Measurements from ENCODE around the gene NOS3. TPM values are rescaled to one million over a fixed set of nuclear protein-coding genes. Genes with fewer than 3 reads are reported as not detected.
A peak's percentile ranks its signal among the peaks of the same experiment; 100 is the strongest.

Gene NOS3
- total RNA-seq, 1 donor from 2014 or later = 15.1 TPM

GRCh38 chr7:151017370-151017952, 26.6 kb downstream of the NOS3 start:
- H3K9me3 ChIP-seq = no peaks in the 10 kb centered on the region
- intact Hi-C loops (cut with DNase I) = no loop called here

GRCh38 chr7:151017953-151018420, 27.2 kb downstream of the NOS3 start:
- H3K9me3 ChIP-seq = no peaks in the 10 kb centered on the region
- peak; percentile 96 for TF ChIP-seq CTCF (IDR thresholded peaks at IDR 0.05)
- H3K4me3 ChIP-seq = peak overlapping the region; percentile 37
- no peak overlapping the region for H3K27ac ChIP-seq
- peaks cover 19% of the 10 kb centered on the region for H3K4me1 ChIP-seq
- peak; percentile 79 to 83 for ATAC-seq
- intact Hi-C loops (cut with DNase I) = no loop called here
- peaks cover 38% of the 10 kb centered on the region for H3K27me3 ChIP-seq (ENCODE audit: low read depth)
- H3K36me3 ChIP-seq = no peaks in the 10 kb centered on the region
- DNase-seq = peak; percentile 79

More at GRCh38 chr7:151017370-151017952, 26.6 kb downstream of the NOS3 start:
- peaks cover 40% of the 10 kb centered on the region for H3K27me3 ChIP-seq (ENCODE audit: low read depth)
- no peaks in the 10 kb centered on the region for H3K36me3 ChIP-seq
- H3K4me3 ChIP-seq = peak overlapping the region; percentile 37
- peaks cover 22% of the 10 kb centered on the region for H3K4me1 ChIP-seq
- no peak overlapping the region for H3K27ac ChIP-seq
- no peak for TF ChIP-seq CTCF (IDR thresholded peaks at IDR 0.05)
- no peak for ATAC-seq
- no peak for DNase-seq

GRCh38 chr7:151018421-151019129, 27.8 kb downstream of the NOS3 start:
- TF ChIP-seq CTCF (IDR thresholded peaks at IDR 0.05) = no peak
- no peaks in the 10 kb centered on the region for H3K9me3 ChIP-seq
- DNase-seq (no peak), ATAC-seq (peak; percentile 44 to 46)
- no peaks in the 10 kb centered on the region for H3K36me3 ChIP-seq
- intact Hi-C loops (cut with DNase I) = no loop called here
- peak overlapping the region; percentile 37 for H3K4me3 ChIP-seq
- no peak overlapping the region for H3K27ac ChIP-seq
- peaks cover 38% of the 10 kb centered on the region for H3K27me3 ChIP-seq (ENCODE audit: low read depth)
- H3K4me1 ChIP-seq = peaks cover 19% of the 10 kb centered on the region

- DNase-seq (no peak), ATAC-seq (peak in 1 of 2 donors; percentile 4)
- no peak for TF ChIP-seq CTCF (IDR thresholded peaks at IDR 0.05)
- Histone ChIP-seq H3K36me3 (no peaks in the 10 kb centered on the region), H3K9me3 (no peaks in the 10 kb centered on the region), H3K27me3 (ENCODE audit: low read depth) (peaks cover 34% of the 10 kb centered on the region), H3K4me1 (peaks cover 19% of the 10 kb centered on the region), H3K4me3 (peak overlapping the region; percentile 37), H3K27ac (no peak overlapping the region)
- intact Hi-C loops (cut with DNase I) = no loop called here
Measured at GRCh38 chr7:151019130-151019447, 28.3 kb downstream of the NOS3 start.

- TF ChIP-seq CTCF (IDR thresholded peaks at IDR 0.05) = no peak
- Histone ChIP-seq H3K27ac (no peak overlapping the region), H3K9me3 (no peaks in the 10 kb centered on the region), H3K27me3 (ENCODE audit: low read depth) (peaks cover 31% of the 10 kb centered on the region), H3K4me3 (no peak overlapping the region), H3K36me3 (no peaks in the 10 kb centered on the region), H3K4me1 (peaks cover 19% of the 10 kb centered on the region)
- DNase-seq (no peak), ATAC-seq (no peak)
- intact Hi-C loops (cut with DNase I) = no loop called here
Measured at GRCh38 chr7:151020231-151020630, 29.4 kb downstream of the NOS3 start.

Measured in lower lobe of right lung (tissue), 2 donors.